Endothelial cell of umbilical vein (primary cell): ENCODE data around the gene CNPY1. TPM values are rescaled to one million over a fixed set of nuclear protein-coding genes. Genes with fewer than 3 reads are reported as not detected.

Experiments
- BruUV-seq: library from RNA; stranded (reverse); fragments of 400-500 nt; replicated peaks from 2 replicates; lab custom pipeline; 2021; lab: Mats Ljungman, UMichigan
- CTCF ChIA-PET: fragments of 300-600, 350-600 bp; sonication (Branson Sonifier 250); formaldehyde crosslinking; loops from one replicate; lab custom pipeline; 2021; ENCODE audit warnings: antibody characterized with exemption, inconsistent platforms; lab: Charles Lee
- POLR2A ChIA-PET: fragments of 300-600, 350-600 bp; sonication (Branson Sonifier 250); formaldehyde crosslinking; loops from one replicate; lab custom pipeline; 2021; ENCODE audit warnings: antibody characterized with exemption, inconsistent platforms; lab: Charles Lee
- DNase-seq: peaks from one replicate; pipeline ENCODE4 v3.0.0-alpha.2; 2011; ENCODE audit warnings: low read depth, low spot score
- FAIRE-seq: peaks from 2 replicates; lab custom pipeline; 2011; peaks lifted over from hg19 to GRCh38; lab: Jason Lieb, UNC
- H2AFZ ChIP-seq: 2 replicates; pipeline ENCODE4 v1.6.0; 2012; ENCODE audit warnings: low read depth, low read length, control low read depth, inconsistent platforms
- H3K27ac ChIP-seq: 2 replicates; pipeline ENCODE4 v1.5.1; 2011; ENCODE audit warnings: low read depth, mild to moderate bottlenecking, control low read depth, low read length, moderate library complexity; ENCODE audit not compliant: insufficient read depth
- H3K27me3 ChIP-seq, 2 experiments: 2 replicates each; pipeline versions ENCODE4 v1.6.0 to v1.6.1; 2011; ENCODE audit warnings: low read length in 2 of 2, mixed read lengths in 1 of 2; ENCODE audit not compliant: control insufficient read depth in 2 of 2, insufficient read depth in 2 of 2
- H3K36me3 ChIP-seq, 2 experiments: 2 replicates in 1 of 2; 3 replicates in 1 of 2; pipeline ENCODE4 v1.5.1; 2011; ENCODE audit warnings: low read length in 2 of 2, mild to moderate bottlenecking in 1 of 2, moderate library complexity in 1 of 2; ENCODE audit not compliant: control insufficient read depth in 2 of 2, insufficient read depth in 2 of 2; ENCODE audit errors: extremely low read depth in 1 of 2
- H3K4me1 ChIP-seq: 3 replicates; pipeline ENCODE4 v1.5.1; 2011; ENCODE audit warnings: mild to moderate bottlenecking, low read length; ENCODE audit not compliant: control insufficient read depth, insufficient read depth; ENCODE audit errors: extremely low read depth
- H3K4me2 ChIP-seq: 2 replicates; pipeline ENCODE4 v1.6.1; 2011; ENCODE audit warnings: low read length, control low read depth, mixed read lengths; ENCODE audit not compliant: insufficient read depth
- H3K4me3 ChIP-seq, 3 experiments: fragments of 200-600 bp in 1 of 3; sonication (generic), shearing (Covaris generic) in 1 of 3; replicated peaks in 1 of 3; 2 replicates each; pipeline ENCODE4 v1.5.1; 2011 to 2016; ENCODE audit warnings: control low read depth in 3 of 3, low read length in 3 of 3, mild to moderate bottlenecking in 2 of 3, inconsistent platforms in 1 of 3, low read depth in 1 of 3, moderate library complexity in 1 of 3; ENCODE audit not compliant: insufficient read depth in 1 of 3
- H3K79me2 ChIP-seq: 2 replicates; pipeline ENCODE4 v1.6.0; 2012; ENCODE audit warnings: low read length, inconsistent platforms; ENCODE audit not compliant: control insufficient read depth, insufficient read depth
- H3K9ac ChIP-seq: replicated peaks from 2 replicates; pipeline ENCODE3; 2011; ENCODE audit warnings: low read length, control low read depth; ENCODE audit not compliant: insufficient read depth; ENCODE audit errors: extremely low read depth
- H3K9me1 ChIP-seq: replicated peaks from 3 replicates; pipeline ENCODE4 v1.6.0; 2011; ENCODE audit warnings: mild to moderate bottlenecking, low read length; ENCODE audit not compliant: control insufficient read depth, insufficient read depth; ENCODE audit errors: extremely low read depth
- H3K9me3 ChIP-seq: replicated peaks from 2 replicates; pipeline ENCODE4 v1.5.1; 2012; ENCODE audit warnings: low read length, inconsistent platforms; ENCODE audit not compliant: control insufficient read depth, insufficient read depth
- H4K20me1 ChIP-seq: replicated peaks from 2 replicates; pipeline ENCODE3; 2011; ENCODE audit warnings: mild to moderate bottlenecking, low read length; ENCODE audit not compliant: control insufficient read depth, insufficient read depth; ENCODE audit errors: extremely low read depth
- EZH2 ChIP-seq: IDR thresholded peaks from 2 replicates; pipeline ENCODE4 v1.6.1; 2012; ENCODE audit warnings: borderline replicate concordance, low read depth, mild to moderate bottlenecking, moderate library complexity, low read length, inconsistent platforms; ENCODE audit not compliant: severe bottlenecking
- FOS ChIP-seq: IDR thresholded peaks from 2 replicates; pipeline ENCODE4 v1.6.1; 2011; ENCODE audit warnings: mild to moderate bottlenecking, low read length, moderate library complexity, borderline replicate concordance; ENCODE audit not compliant: insufficient read depth
- GATA2 ChIP-seq: IDR thresholded peaks from 2 replicates; pipeline ENCODE4 v1.7.0; 2011; ENCODE audit warnings: low read depth, mild to moderate bottlenecking, moderate library complexity, mixed read lengths, low read length; ENCODE audit not compliant: insufficient read length, insufficient read depth
- JUN ChIP-seq: IDR thresholded peaks from 2 replicates; pipeline ENCODE4 v1.6.1; 2011; ENCODE audit warnings: borderline replicate concordance, low read depth; ENCODE audit not compliant: insufficient read length, insufficient read depth
- MAX ChIP-seq: IDR thresholded peaks from 2 replicates; pipeline ENCODE4 v1.6.1; 2011; ENCODE audit not compliant: insufficient read depth, insufficient read length
- MYC ChIP-seq: IDR thresholded peaks from one replicate; pipeline ENCODE4 v1.6.1; 2011; ENCODE audit warnings: mild to moderate bottlenecking, low read depth, low read length
- POLR2A ChIP-seq: IDR thresholded peaks from 2 replicates; pipeline ENCODE4 v1.6.1; 2012; ENCODE audit warnings: low read depth, mild to moderate bottlenecking, control low read depth, low read length
- POLR2AphosphoS5 ChIP-seq: IDR thresholded peaks from 2 replicates; pipeline ENCODE4 v1.6.1; 2012; ENCODE audit warnings: low read depth, mild to moderate bottlenecking, control low read depth, low read length, moderate library complexity; ENCODE audit not compliant: insufficient read depth
- dilution Hi-C: fragments of 300-500 bp; cut with MboI; formaldehyde crosslinking; loops from one replicate; pipeline ENCODE4 v1.15.0; 2019; ENCODE audit warnings: low sequenced_read_pairs; ENCODE audit not compliant: extremely low pct_ligation_motif_present
- intact Hi-C: fragments of 100-400 bp; cut with micrococcal nuclease; formaldehyde crosslinking; loops from one replicate; pipeline ENCODE4 v1.10.0; 2022
- polyA plus RNA-seq, 4 experiments: library from polyadenylated mRNA; depleted of rRNA in 3 of 4; stranded (reverse) in 3 of 4; unstranded in 1 of 4; fragments of >200 nt; gene quantifications; 2 replicates each; pipeline versions ENCODE4 v1.2.1 to v1.2.3, GENCODE V29; 2011 to 2012; ENCODE audit warnings: missing spikeins in 1 of 4
- total RNA-seq: library from RNA; stranded (reverse); gene quantifications from 2 replicates; pipeline ENCODE4 v1.2.3, GENCODE V29; 2021
- TF ChIP-seq, protein P1 (sequence below), 2 donors: IDR thresholded peaks; 1 replicate in 1 of 2; 2 replicates in 1 of 2; pipeline ENCODE4 v1.5.1; 2011; ENCODE audit warnings: low read length in 2 of 2, mild to moderate bottlenecking in 2 of 2, moderate library complexity in 2 of 2, control low read depth in 1 of 2, inconsistent platforms in 1 of 2, low read depth in 1 of 2; ENCODE audit not compliant: insufficient read depth in 1 of 2; ENCODE audit errors: extremely low read depth in 1 of 2

The CNPY1 gene
- total and polyA plus RNA-seq, 2 donors (not counting 3 experiments of a cell fraction or from before 2014, with no cell fraction given), result not detected

- dilution Hi-C loops (no loop called here), intact Hi-C loops (no loop called here)
- Histone ChIP-seq H3K4me2 (no peak overlapping the region), H3K4me3 (no peak overlapping the region), H4K20me1 (no peaks in the 10 kb centered on the region), H3K36me3 (no peaks in the 10 kb centered on the region), H3K9me1 (no peaks in the 10 kb centered on the region), H2AFZ (no peak overlapping the region), H3K79me2 (no peaks in the 10 kb centered on the region), H3K9me3 (no peaks in the 10 kb centered on the region), H3K27me3 (peaks cover 10 to 16% of the 10 kb centered on the region in 2 experiments), H3K9ac (no peak overlapping the region), H3K27ac (no peak overlapping the region), H3K4me1 (no peaks in the 10 kb centered on the region)
- FAIRE-seq (no peak), DNase-seq (no peak)
- POLR2A ChIA-PET, result no interaction called here
- no TSS peak for BruUV-seq
- TF ChIP-seq POLR2A (no peak), FOS (no peak), GATA2 (no peak), MYC (no peak), MAX (no peak), JUN (no peak), POLR2AphosphoS5 (no peak), EZH2 (no peak)
- TF ChIP-seq, protein P1, sequence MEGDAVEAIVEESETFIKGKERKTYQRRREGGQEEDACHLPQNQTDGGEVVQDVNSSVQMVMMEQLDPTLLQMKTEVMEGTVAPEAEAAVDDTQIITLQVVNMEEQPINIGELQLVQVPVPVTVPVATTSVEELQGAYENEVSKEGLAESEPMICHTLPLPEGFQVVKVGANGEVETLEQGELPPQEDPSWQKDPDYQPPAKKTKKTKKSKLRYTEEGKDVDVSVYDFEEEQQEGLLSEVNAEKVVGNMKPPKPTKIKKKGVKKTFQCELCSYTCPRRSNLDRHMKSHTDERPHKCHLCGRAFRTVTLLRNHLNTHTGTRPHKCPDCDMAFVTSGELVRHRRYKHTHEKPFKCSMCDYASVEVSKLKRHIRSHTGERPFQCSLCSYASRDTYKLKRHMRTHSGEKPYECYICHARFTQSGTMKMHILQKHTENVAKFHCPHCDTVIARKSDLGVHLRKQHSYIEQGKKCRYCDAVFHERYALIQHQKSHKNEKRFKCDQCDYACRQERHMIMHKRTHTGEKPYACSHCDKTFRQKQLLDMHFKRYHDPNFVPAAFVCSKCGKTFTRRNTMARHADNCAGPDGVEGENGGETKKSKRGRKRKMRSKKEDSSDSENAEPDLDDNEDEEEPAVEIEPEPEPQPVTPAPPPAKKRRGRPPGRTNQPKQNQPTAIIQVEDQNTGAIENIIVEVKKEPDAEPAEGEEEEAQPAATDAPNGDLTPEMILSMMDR (IDR thresholded peaks at IDR 0.05; ENCODE audit: extremely low read depth in 1 of 2, insufficient read depth in 1 of 2, low read depth in 1 of 2, low read length in 2 of 2), result no peak
- CTCF ChIA-PET, result no interaction called here
Observed at GRCh38 chr7:155495440-155496248, 50.7 kb downstream of the CNPY1 start.
